HepG2 (cell line): ENCODE measurements around the gene STAB2. TPM values are rescaled to one million over a fixed set of nuclear protein-coding genes. Genes with fewer than 3 reads are reported as not detected.

Experiments
- ATAC-seq: fragments of 200-7000 bp; cut with Tn5 transposase; 3 replicates; pipeline ENCODE4 v1.9.1; 2020; ENCODE audit warnings: mild to moderate bottlenecking, moderate library complexity
- BruUV-seq: library from RNA; stranded (reverse); fragments of 400-500 nt; replicated peaks from 2 replicates; lab custom pipeline; 2021; lab: Mats Ljungman, UMichigan
- CTCF ChIA-PET: fragments of 300-600 bp; formaldehyde crosslinking; extraction: SDS; loops from one replicate; lab custom pipeline; 2021; ENCODE audit warnings: low total read pairs, inconsistent platforms, low intra/inter-chr PET ratio; lab: Yijun Ruan, JAX
- POLR2A ChIA-PET: fragments of 350-600 bp; sonication (Branson Sonifier 250); formaldehyde crosslinking; loops from one replicate; lab custom pipeline; 2020; ENCODE audit warnings: antibody characterized with exemption, inconsistent platforms; lab: Yijun Ruan, JAX
- DNase-seq: peaks from one replicate; pipeline ENCODE4 v3.0.0-alpha.2; 2015; ENCODE audit warnings: low spot score
- FAIRE-seq: peaks from 3 replicates; lab custom pipeline; 2011; peaks lifted over from hg19 to GRCh38; lab: Jason Lieb, UNC
- H2AFZ ChIP-seq: one replicate; pipeline ENCODE4 v1.6.1; 2011; ENCODE audit warnings: low read length, inconsistent platforms
- H3K27ac ChIP-seq: fragments of 300-600 bp; 3 replicates; pipeline ENCODE4 v1.8.0; 2011; ENCODE audit warnings: mixed run types, mild to moderate bottlenecking, mixed read lengths, low read length, inconsistent platforms; ENCODE audit not compliant: insufficient read depth; ENCODE audit errors: extremely low read length
- H3K27me3 ChIP-seq, 2 experiments: fragments of 200-600 bp in 1 of 2; 2 replicates in 1 of 2; 3 replicates in 1 of 2; pipeline versions ENCODE4 v1.6.0 to v1.8.0; 2011; ENCODE audit warnings: low read length in 2 of 2, mild to moderate bottlenecking in 2 of 2, moderate library complexity in 2 of 2, inconsistent platforms in 1 of 2; ENCODE audit not compliant: insufficient read depth in 2 of 2, control insufficient read depth in 1 of 2
- H3K36me3 ChIP-seq, 2 experiments: fragments of 200-600 bp in 1 of 2; replicated peaks in 1 of 2; 2 replicates in 1 of 2; 3 replicates in 1 of 2; pipeline versions ENCODE4 v1.5.1 to v1.8.0; 2011; ENCODE audit warnings: low read length in 2 of 2, inconsistent platforms in 1 of 2; ENCODE audit not compliant: insufficient read depth in 2 of 2, control insufficient read depth in 1 of 2
- H3K4me1 ChIP-seq: 2 replicates; pipeline ENCODE4 v1.5.1; 2012; ENCODE audit warnings: low read length, inconsistent platforms; ENCODE audit not compliant: insufficient read depth
- H3K4me2 ChIP-seq: 2 replicates; pipeline ENCODE4 v1.6.0; 2011; ENCODE audit warnings: low read depth, low read length, inconsistent platforms
- H3K4me3 ChIP-seq, 3 experiments: fragments of 200-600 bp in 1 of 3; sonication (generic), shearing (Covaris generic) in 1 of 3; replicated peaks in 1 of 3; 2 replicates each; pipeline ENCODE4 v1.5.1; 2011 to 2016; ENCODE audit warnings: low read length in 3 of 3, inconsistent platforms in 2 of 3, low read depth in 2 of 3, mild to moderate bottlenecking in 2 of 3, control low read depth in 1 of 3, mixed read lengths in 1 of 3; ENCODE audit not compliant: insufficient read depth in 1 of 3
- H3K79me2 ChIP-seq: one replicate; pipeline ENCODE4 v1.6.1; 2011; ENCODE audit warnings: low read length, inconsistent platforms; ENCODE audit not compliant: insufficient read depth
- H3K9ac ChIP-seq: 2 replicates; pipeline ENCODE4 v1.6.0; 2011; ENCODE audit warnings: mild to moderate bottlenecking, low read depth, low read length, inconsistent platforms; ENCODE audit not compliant: insufficient read depth
- H3K9me3 ChIP-seq: 2 replicates; pipeline ENCODE4 v1.5.1; 2012; ENCODE audit warnings: mild to moderate bottlenecking, low read length
- H4K20me1 ChIP-seq: 2 replicates; pipeline ENCODE4 v1.6.0; 2011; ENCODE audit warnings: inconsistent platforms, mild to moderate bottlenecking, low read length, moderate library complexity; ENCODE audit not compliant: insufficient read depth
- CBFB ChIP-seq: sonication (generic); formaldehyde crosslinking; IDR thresholded peaks from 2 replicates; pipeline ENCODE4 v1.4.0; 2020; ENCODE audit warnings: missing genetic modification reagents
- NR3C1 ChIP-seq: sonication (generic); formaldehyde crosslinking; IDR thresholded peaks from 2 replicates; pipeline ENCODE4 v1.4.0; 2020; ENCODE audit warnings: missing genetic modification reagents
- NRL ChIP-seq: sonication (generic); formaldehyde crosslinking; IDR thresholded peaks from 2 replicates; pipeline ENCODE4 v1.5.0; 2020; ENCODE audit warnings: missing genetic modification reagents, mild to moderate bottlenecking, moderate library complexity, borderline replicate concordance
- RBM39 ChIP-seq: fragments of 200-400 bp; formaldehyde crosslinking; IDR thresholded peaks from one replicate; pipeline ENCODE4 v1.6.1; 2018; ENCODE audit warnings: antibody characterized with exemption, mild to moderate bottlenecking, low read depth, low read length; ENCODE audit not compliant: poor library complexity, severe bottlenecking
- REXO4 ChIP-seq: sonication (generic); formaldehyde crosslinking; IDR thresholded peaks from 2 replicates; pipeline ENCODE4 v1.8.0; 2022; ENCODE audit warnings: missing genetic modification reagents, mild to moderate bottlenecking, borderline replicate concordance
- SNRNP70 ChIP-seq: fragments of 200-400 bp; formaldehyde crosslinking; IDR thresholded peaks from 2 replicates; pipeline ENCODE4 v1.6.1; 2017; ENCODE audit warnings: mild to moderate bottlenecking, low read depth, low read length, moderate library complexity
- TOPORS ChIP-seq: sonication (generic); formaldehyde crosslinking; IDR thresholded peaks from 2 replicates; pipeline ENCODE4 v1.8.0; 2023; ENCODE audit warnings: mild to moderate bottlenecking, missing genetic modification reagents
- ZBTB43 ChIP-seq: sonication (generic); formaldehyde crosslinking; conservative IDR thresholded peaks from 2 replicates; pipeline ENCODE4 v1.4.0; 2020; ENCODE audit warnings: missing genetic modification reagents
- ZNF256 ChIP-seq: sonication (generic); formaldehyde crosslinking; conservative IDR thresholded peaks from 2 replicates; pipeline ENCODE4 v1.4.0; 2020; ENCODE audit warnings: missing genetic modification reagents
- ZNF510 ChIP-seq: sonication (generic); formaldehyde crosslinking; IDR thresholded peaks from 2 replicates; pipeline ENCODE4 v1.4.0; 2020; ENCODE audit warnings: low read depth, mild to moderate bottlenecking, missing genetic modification reagents
- ZNF7 ChIP-seq: IDR thresholded peaks from 2 replicates; pipeline ENCODE4 v1.6.1; 2016; ENCODE audit warnings: missing biosample characterization, missing genetic modification reagents
- ZNF761 ChIP-seq: sonication (generic); formaldehyde crosslinking; conservative IDR thresholded peaks from 2 replicates; pipeline ENCODE4 v1.4.0; 2020; ENCODE audit warnings: mild to moderate bottlenecking, missing genetic modification reagents
- WGBS: methylation state at CpG from one replicate; pipeline ENCODE4 v1.1.6; 2017; ENCODE audit warnings: low lambda C conversion rate; 5-methylcytosine and 5-hydroxymethylcytosine counted together
- in situ Hi-C: cut with HindIII; loops from 2 replicates; pipeline ENCODE4 v1.10.0; 2017; ENCODE audit warnings: low pct_unique_long_range_greater_than_20kb; ENCODE audit not compliant: extremely low pct_ligation_motif_present
- intact Hi-C: fragments of 100-400 bp; cut with micrococcal nuclease; formaldehyde crosslinking; loops from one replicate; pipeline ENCODE4 v1.10.0; 2022; ENCODE audit not compliant: unreplicated experiment
- polyA plus RNA-seq, 8 experiments: library from polyadenylated mRNA; depleted of rRNA in 3 of 8; stranded (reverse) in 7 of 8; unstranded in 1 of 8; fragments of >200 nt; fragmentation: Illumina TruSeq in 4 of 8; extraction: Trizol in 4 of 8; gene quantifications; 2 replicates each; pipeline versions ENCODE4 v1.2.1 to v1.2.3, GENCODE V29; 2011 to 2016; ENCODE audit warnings: low read depth in 4 of 8, missing spikeins in 1 of 8, mixed read lengths in 1 of 8; ENCODE audit not compliant: insufficient read depth in 1 of 8
- total RNA-seq, 5 experiments: library from RNA; depleted of rRNA; stranded (reverse); fragments of >200 nt; fragmentation: Illumina TruSeq; extraction: Trizol; gene quantifications; 2 replicates each; pipeline ENCODE4 v1.2.3, GENCODE V29; 2016; ENCODE audit warnings: low read depth in 1 of 5

The STAB2 gene
- total and polyA plus RNA-seq, 2 of the 13 experiments (the other 11 are each of a cell fraction or from before 2014, with no cell fraction given), result not detected

DNA sequence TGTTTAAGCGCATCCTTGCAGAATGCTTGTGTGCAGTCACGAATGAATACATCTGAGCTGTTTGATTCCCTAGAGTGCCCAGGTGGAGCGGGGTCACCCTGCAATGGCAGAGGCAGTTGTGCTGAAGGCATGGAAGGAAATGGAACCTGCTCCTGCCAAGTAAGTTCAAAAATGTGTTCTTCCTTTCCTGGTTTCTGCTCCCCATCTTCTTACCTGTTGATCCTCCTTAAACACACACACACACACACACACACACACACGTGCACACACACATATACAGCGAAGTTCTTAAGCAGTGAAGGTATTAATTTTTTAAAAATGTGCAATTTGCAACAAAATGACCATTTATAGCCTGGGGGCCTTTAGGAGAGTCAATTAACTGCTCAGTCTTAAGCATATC, 33.3 kb downstream of the STAB2 start:
- Histone ChIP-seq H3K27ac (no peak overlapping the region), H3K27me3 (no peaks in the 10 kb centered on the region; a peak in 1 of 5 replicates), H3K9ac (no peak overlapping the region), H3K4me1 (no peaks in the 10 kb centered on the region), H2AFZ (no peak overlapping the region), H3K4me2 (no peak overlapping the region), H3K4me3 (no peak overlapping the region), H3K79me2 (no peaks in the 10 kb centered on the region), H3K36me3 (no peaks in the 10 kb centered on the region), H4K20me1 (no peaks in the 10 kb centered on the region), H3K9me3 (no peaks in the 10 kb centered on the region)
- POLR2A ChIA-PET, result no interaction called here
- DNase-seq (no peak), FAIRE-seq (no peak), ATAC-seq (no peak)
- 25% methylated on average over 5 of the region's 5 CpGs for WGBS
- intact Hi-C loops (no loop called here), in situ Hi-C loops (no loop called here)
- CTCF ChIA-PET, result no interaction called here
- TF ChIP-seq NRL (no peak), TOPORS (CRISPR knock-in tag) (no peak), SNRNP70 (no peak), ZNF510 (CRISPR knock-in tag) (no peak), ZNF7 (no peak), ZBTB43 (CRISPR knock-in tag) (no peak), RBM39 (no peak), ZNF761 (no peak), REXO4 (CRISPR knock-in tag) (no peak), NR3C1 (CRISPR knock-in tag) (no peak), ZNF256 (no peak), CBFB (CRISPR knock-in tag) (no peak)
- no TSS peak for BruUV-seq
